Upper lobe of right lung (tissue), 1 donor: ENCODE results near the gene RDX. TPM values are rescaled to one million over a fixed set of nuclear protein-coding genes. Genes with fewer than 3 reads are reported as not detected.
A peak's percentile ranks its signal among the peaks of the same experiment; 100 is the strongest.
"Not testable (repeated sequence)": the region's sequence is repeated elsewhere in the genome, so short reads cannot be mapped to it uniquely, and the experiment has no call there.

Experiments used
- ATAC-seq: fragments of 200-7000 bp; cut with Tn5 transposase; one replicate; pipeline ENCODE4 v1.9.1; 2020; ENCODE audit warnings: mild to moderate bottlenecking, moderate library complexity
- DNase-seq: peaks from one replicate; pipeline ENCODE4 v3.0.0-alpha.2; 2020
- H3K27ac ChIP-seq: fragments of 200-600 bp; one replicate; pipeline ENCODE4 v1.8.0; 2022
- H3K27me3 ChIP-seq: fragments of 200-600 bp; one replicate; pipeline ENCODE4 v1.8.0; 2022; ENCODE audit warnings: mild to moderate bottlenecking
- H3K36me3 ChIP-seq: fragments of 200-600 bp; one replicate; pipeline ENCODE4 v1.8.0; 2022
- H3K4me1 ChIP-seq: fragments of 200-600 bp; one replicate; pipeline ENCODE4 v1.8.0; 2022
- H3K4me3 ChIP-seq: fragments of 200-600 bp; one replicate; pipeline ENCODE4 v1.8.0; 2022; ENCODE audit warnings: mild to moderate bottlenecking
- H3K9me3 ChIP-seq: fragments of 200-600 bp; one replicate; pipeline ENCODE4 v1.8.0; 2022
- CTCF ChIP-seq: fragments of 200-600 bp; IDR thresholded peaks from one replicate; pipeline ENCODE4 v1.8.0; 2022; ENCODE audit warnings: antibody characterized with exemption
- intact Hi-C: fragments of 100-400 bp; cut with DNase I; formaldehyde crosslinking; loops from one replicate; pipeline ENCODE4 v1.11.0; 2022
- total RNA-seq: library from RNA; stranded (reverse); fragmentation: NEBNext Ultra II Directional; extraction: Animal tissue kit (Norgen Biotek cat#: 25700); gene quantifications from one replicate; pipeline ENCODE4 v1.2.1, GENCODE V29; 2021
- donor health status: DM: no; HTN: yes; CAD: no; lungs with severe emphysema.

Gene RDX
- total RNA-seq, 1 donor from 2014 or later, result 146 TPM

DNA sequence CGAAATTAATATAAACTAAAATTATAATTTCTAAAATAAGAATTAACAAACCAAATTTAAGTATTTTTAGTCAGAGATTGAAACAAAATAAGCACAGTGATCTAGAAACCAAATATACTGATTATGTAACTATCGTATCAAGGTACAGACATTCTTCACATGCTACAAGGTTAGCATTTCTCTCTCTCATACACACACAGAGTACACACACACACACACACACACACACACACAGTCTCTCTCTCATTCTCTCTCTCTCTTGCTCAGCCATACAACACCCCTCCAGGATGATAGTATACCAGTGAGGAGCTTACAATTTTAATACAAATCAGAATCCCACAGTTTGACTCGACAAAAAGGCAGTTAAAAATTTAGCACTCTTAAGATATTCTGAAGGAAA is 66.0 kb downstream of the RDX start:
- ATAC-seq (peak; percentile 74), DNase-seq (no peak)
- no peaks in the 10 kb centered on the region for H3K27me3 ChIP-seq
- no peak overlapping the region for H3K4me3 ChIP-seq
- intact Hi-C loops, result no loop called here
- H3K27ac ChIP-seq, result no peak overlapping the region
- peaks cover 79% of the 10 kb centered on the region for H3K36me3 ChIP-seq
- H3K9me3 ChIP-seq, result no peaks in the 10 kb centered on the region
- no peak for TF ChIP-seq CTCF
- H3K4me1 ChIP-seq, result no peaks in the 10 kb centered on the region

- TF ChIP-seq CTCF, result no peak
- no peak for ATAC-seq
Observed at GRCh38 chr11:110219006-110219785, 77.2 kb downstream of the RDX start.

DNA sequence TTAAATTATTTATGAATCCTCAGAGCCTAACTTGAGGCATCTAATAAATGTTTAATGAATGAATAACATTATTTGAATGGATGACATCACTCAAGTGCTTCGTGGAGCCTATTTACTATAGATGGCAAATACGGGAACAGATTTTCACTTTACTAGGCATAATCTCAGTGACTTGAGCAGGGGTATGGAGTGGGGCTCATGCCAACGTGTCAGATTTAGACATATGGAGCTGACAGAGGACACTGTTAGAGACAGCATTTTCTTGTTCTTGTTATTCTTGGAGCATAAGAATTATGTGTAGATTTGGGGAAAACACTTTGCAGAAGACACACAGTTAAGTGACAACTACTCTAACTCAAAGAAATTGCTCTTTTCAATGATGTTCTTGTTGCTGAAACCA is 78.5 kb downstream of the RDX start:
- no peak for DNase-seq
- ATAC-seq, result no peak
- no peaks in the 10 kb centered on the region for H3K9me3 ChIP-seq
- no peaks in the 10 kb centered on the region for H3K36me3 ChIP-seq
- no peaks in the 10 kb centered on the region for H3K4me1 ChIP-seq
- H3K27me3 ChIP-seq, result no peaks in the 10 kb centered on the region
- no peak overlapping the region for H3K4me3 ChIP-seq
- no peak overlapping the region for H3K27ac ChIP-seq
- no peak for TF ChIP-seq CTCF
- intact Hi-C loops, result no loop called here

More at GRCh38 chr11:110219006-110219785, 77.2 kb downstream of the RDX start:
- no peak for DNase-seq
- Histone ChIP-seq H3K27ac (no peak overlapping the region), H3K9me3 (no peaks in the 10 kb centered on the region), H3K36me3 (no peaks in the 10 kb centered on the region), H3K27me3 (no peaks in the 10 kb centered on the region), H3K4me3 (no peak overlapping the region), H3K4me1 (no peaks in the 10 kb centered on the region)
- intact Hi-C loops, result no loop called here

- no peak overlapping the region for H3K27ac ChIP-seq
- DNase-seq (no peak), ATAC-seq (no peak)
- H3K27me3 ChIP-seq, result no peaks in the 10 kb centered on the region
- no peak overlapping the region for H3K4me3 ChIP-seq
- H3K36me3 ChIP-seq, result no peaks in the 10 kb centered on the region
- intact Hi-C loops, result no loop called here
- no peaks in the 10 kb centered on the region for H3K4me1 ChIP-seq
- no peak for TF ChIP-seq CTCF
- no peaks in the 10 kb centered on the region for H3K9me3 ChIP-seq
Observed at GRCh38 chr11:110217223-110217877, 79.1 kb downstream of the RDX start.

- H3K27ac ChIP-seq, H3K36me3 ChIP-seq, intact Hi-C loops: not testable (repeated sequence)
Observed at GRCh38 chr11:110209313-110209694, 87.1 kb downstream of the RDX start.

GRCh38 chr11:110208678-110209312 is 87.6 kb downstream of the RDX start:
- peak; percentile 15 for TF ChIP-seq CTCF

More at GRCh38 chr11:110209313-110209694, 87.1 kb downstream of the RDX start:
- H3K9me3 ChIP-seq, H3K4me1 ChIP-seq, ATAC-seq, DNase-seq, H3K27me3 ChIP-seq: not testable (repeated sequence)
- peak overlapping the region; percentile 45 for H3K4me3 ChIP-seq

More at GRCh38 chr11:110208678-110209312, 87.6 kb downstream of the RDX start:
- H3K27ac ChIP-seq, intact Hi-C loops, H3K9me3 ChIP-seq, ATAC-seq, H3K27me3 ChIP-seq, H3K36me3 ChIP-seq, H3K4me1 ChIP-seq: not testable (repeated sequence)
- peak overlapping the region; percentile 45 for H3K4me3 ChIP-seq
- DNase-seq, result peak; percentile 82
